PC-9 (cell line): ENCODE results near the gene SH3PXD2B. TPM values are rescaled to one million over a fixed set of nuclear protein-coding genes. Genes with fewer than 3 reads are reported as not detected.

ENCODE experiments used
- BruUV-seq: library from RNA; stranded (reverse); fragments of 400-500 nt; replicated peaks from 2 replicates; lab custom pipeline; 2021; lab: Mats Ljungman, UMichigan
- CTCF ChIA-PET: fragments of 300-600 bp; sonication (Branson Sonifier 250); formaldehyde crosslinking; loops from one replicate; lab custom pipeline; 2022; ENCODE audit warnings: antibody characterized with exemption; lab: Charles Lee
- POLR2A ChIA-PET: fragments of 300-600 bp; sonication (Branson Sonifier 250); formaldehyde crosslinking; loops from one replicate; lab custom pipeline; 2022; ENCODE audit warnings: antibody characterized with exemption; ENCODE audit not compliant: unreplicated experiment; lab: Charles Lee
- DNase-seq, 2 experiments: peaks; one replicate each; pipeline versions ENCODE4 v3.0.0 to v3.0.0-alpha.2; 2015 to 2022; ENCODE audit warnings: mixed read lengths in 1 of 2
- H2AFZ ChIP-seq: fragments of 200-600 bp; sonication (generic); 2 replicates; pipeline ENCODE4 v1.8.1; 2017; ENCODE audit warnings: antibody characterized with exemption
- H3F3A ChIP-seq: fragments of 200-600 bp; sonication (generic); 2 replicates; pipeline ENCODE4 v1.8.1; 2017; ENCODE audit warnings: antibody characterized with exemption, mild to moderate bottlenecking, low read depth; ENCODE audit not compliant: insufficient read depth
- H3K27ac ChIP-seq: fragments of 200-600 bp; sonication (generic); 2 replicates; pipeline ENCODE4 v1.6.1; 2016; ENCODE audit warnings: mixed run types
- H3K27me3 ChIP-seq: fragments of 200-600 bp; sonication (generic); 2 replicates; pipeline ENCODE4 v1.6.1; 2016; ENCODE audit warnings: low read depth, mixed run types; ENCODE audit not compliant: insufficient read depth
- H3K36me3 ChIP-seq: fragments of 200-600 bp; sonication (generic); 2 replicates; pipeline ENCODE4 v1.6.1; 2016; ENCODE audit warnings: low read depth, mixed run types
- H3K4me1 ChIP-seq: fragments of 200-600 bp; sonication (generic); replicated peaks from 2 replicates; pipeline ENCODE4 v1.6.1; 2016; ENCODE audit warnings: mixed run types; ENCODE audit not compliant: insufficient read depth
- H3K4me2 ChIP-seq: fragments of 200-600 bp; sonication (generic); 2 replicates; pipeline ENCODE4 v1.6.1; 2017; ENCODE audit warnings: mixed run types
- H3K4me3 ChIP-seq: fragments of 200-600 bp; sonication (generic); 2 replicates; pipeline ENCODE4 v1.6.1; 2016; ENCODE audit warnings: mixed run types
- H3K79me2 ChIP-seq: fragments of 200-600 bp; sonication (generic); 2 replicates; pipeline ENCODE4 v1.6.1; 2017; ENCODE audit warnings: low read depth, mixed run types
- H3K9me2 ChIP-seq: fragments of 200-600 bp; sonication (generic); 2 replicates; pipeline ENCODE4 v1.8.1; 2017; ENCODE audit warnings: mild to moderate bottlenecking; ENCODE audit not compliant: insufficient read depth
- H3K9me3 ChIP-seq: fragments of 200-600 bp; sonication (generic); 2 replicates; pipeline ENCODE4 v1.8.1; 2016; ENCODE audit warnings: low read depth; ENCODE audit not compliant: insufficient read depth
- H4K20me1 ChIP-seq: fragments of 200-600 bp; sonication (generic); 2 replicates; pipeline ENCODE4 v1.8.1; 2017; ENCODE audit not compliant: insufficient read depth
- EZH2 ChIP-seq: fragments of 200-600 bp; sonication (generic); IDR thresholded peaks from 2 replicates; pipeline ENCODE4 v1.8.0; 2017; ENCODE audit warnings: antibody characterized with exemption, low read depth
- intact Hi-C: fragments of 100-400 bp; cut with micrococcal nuclease; formaldehyde crosslinking; loops from one replicate; pipeline ENCODE4 v1.10.0; 2022; ENCODE audit not compliant: unreplicated experiment
- total RNA-seq: library from RNA; stranded (reverse); gene quantifications from 2 replicates; pipeline ENCODE4 v1.2.3, GENCODE V29; 2021
- TF ChIP-seq, protein P1 (sequence below): fragments of 200-600 bp; sonication (generic); conservative IDR thresholded peaks from 2 replicates; pipeline ENCODE4 v1.6.1; 2017; ENCODE audit warnings: mixed run types, antibody characterized with exemption, mild to moderate bottlenecking, moderate library complexity

The SH3PXD2B gene
- total RNA-seq, 1 experiment from 2014 or later = 29.3 TPM

GRCh38 chr5:172377856-172378255 lies 76.5 kb downstream of the SH3PXD2B start:
- no TSS peak for BruUV-seq
- TF ChIP-seq, protein P1, sequence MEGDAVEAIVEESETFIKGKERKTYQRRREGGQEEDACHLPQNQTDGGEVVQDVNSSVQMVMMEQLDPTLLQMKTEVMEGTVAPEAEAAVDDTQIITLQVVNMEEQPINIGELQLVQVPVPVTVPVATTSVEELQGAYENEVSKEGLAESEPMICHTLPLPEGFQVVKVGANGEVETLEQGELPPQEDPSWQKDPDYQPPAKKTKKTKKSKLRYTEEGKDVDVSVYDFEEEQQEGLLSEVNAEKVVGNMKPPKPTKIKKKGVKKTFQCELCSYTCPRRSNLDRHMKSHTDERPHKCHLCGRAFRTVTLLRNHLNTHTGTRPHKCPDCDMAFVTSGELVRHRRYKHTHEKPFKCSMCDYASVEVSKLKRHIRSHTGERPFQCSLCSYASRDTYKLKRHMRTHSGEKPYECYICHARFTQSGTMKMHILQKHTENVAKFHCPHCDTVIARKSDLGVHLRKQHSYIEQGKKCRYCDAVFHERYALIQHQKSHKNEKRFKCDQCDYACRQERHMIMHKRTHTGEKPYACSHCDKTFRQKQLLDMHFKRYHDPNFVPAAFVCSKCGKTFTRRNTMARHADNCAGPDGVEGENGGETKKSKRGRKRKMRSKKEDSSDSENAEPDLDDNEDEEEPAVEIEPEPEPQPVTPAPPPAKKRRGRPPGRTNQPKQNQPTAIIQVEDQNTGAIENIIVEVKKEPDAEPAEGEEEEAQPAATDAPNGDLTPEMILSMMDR = no peak
- TF ChIP-seq EZH2 = no peak
- DNase-seq = no peak
- peaks cover 7% of the 10 kb centered on the region; the same call in 1 of the 2 replicates for H3F3A ChIP-seq
- no peaks in the 10 kb centered on the region for H3K79me2 ChIP-seq
- H2AFZ ChIP-seq = no peak overlapping the region
- H3K27ac ChIP-seq = no peak overlapping the region
- H4K20me1 ChIP-seq = no peaks in the 10 kb centered on the region
- no peaks in the 10 kb centered on the region for H3K36me3 ChIP-seq
- H3K9me3 ChIP-seq = no peaks in the 10 kb centered on the region
- no peaks in the 10 kb centered on the region for H3K9me2 ChIP-seq
- H3K4me1 ChIP-seq = peaks cover 8% of the 10 kb centered on the region
- no peak overlapping the region for H3K4me2 ChIP-seq
- no peaks in the 10 kb centered on the region for H3K27me3 ChIP-seq
- POLR2A ChIA-PET = no interaction called here
- intact Hi-C loops = no loop called here
- H3K4me3 ChIP-seq = no peak overlapping the region
- CTCF ChIA-PET = interaction anchor here (0.6 kb wide), 1 partner anchor 11 kb away, joined by 4 read pairs; no protein-coding TSS in a partner anchor

DNA sequence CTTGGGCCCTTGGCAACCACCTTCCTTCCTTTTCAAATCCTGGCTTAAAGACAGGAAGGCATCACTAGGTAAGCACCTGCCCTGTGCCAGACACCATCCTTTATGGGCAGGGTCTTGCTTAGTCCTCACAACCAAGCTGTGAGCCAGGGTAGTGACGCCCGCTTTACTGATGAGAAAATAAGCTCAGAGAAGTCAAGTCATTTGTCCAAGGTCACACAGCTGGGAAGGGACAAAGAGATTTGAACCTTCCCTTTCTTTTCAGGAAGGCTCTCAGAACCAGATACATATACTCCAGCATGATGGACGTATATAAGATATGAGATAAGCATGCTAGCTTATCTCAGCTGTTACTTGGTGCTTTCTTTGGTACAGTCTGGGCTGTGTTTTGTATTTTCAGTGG lies 76.9 kb downstream of the SH3PXD2B start:
- H3F3A ChIP-seq = peaks cover 3% of the 10 kb centered on the region; the same call in 1 of the 2 replicates
- ChIA-PET CTCF (no interaction called here), POLR2A (no interaction called here)
- H3K9me2 ChIP-seq = no peaks in the 10 kb centered on the region
- H3K79me2 ChIP-seq = no peaks in the 10 kb centered on the region
- no peak overlapping the region for H3K4me3 ChIP-seq
- no peaks in the 10 kb centered on the region for H4K20me1 ChIP-seq
- no peaks in the 10 kb centered on the region for H3K36me3 ChIP-seq
- no peak for DNase-seq
- H2AFZ ChIP-seq = no peak overlapping the region
- intact Hi-C loops = no loop called here
- H3K27ac ChIP-seq = no peak overlapping the region
- no peaks in the 10 kb centered on the region for H3K27me3 ChIP-seq
- no TSS peak for BruUV-seq
- no peak for TF ChIP-seq EZH2
- TF ChIP-seq, protein P1 = no peak
- no peak overlapping the region for H3K4me2 ChIP-seq
- H3K4me1 ChIP-seq = peaks cover 4% of the 10 kb centered on the region
- H3K9me3 ChIP-seq = no peaks in the 10 kb centered on the region

DNA sequence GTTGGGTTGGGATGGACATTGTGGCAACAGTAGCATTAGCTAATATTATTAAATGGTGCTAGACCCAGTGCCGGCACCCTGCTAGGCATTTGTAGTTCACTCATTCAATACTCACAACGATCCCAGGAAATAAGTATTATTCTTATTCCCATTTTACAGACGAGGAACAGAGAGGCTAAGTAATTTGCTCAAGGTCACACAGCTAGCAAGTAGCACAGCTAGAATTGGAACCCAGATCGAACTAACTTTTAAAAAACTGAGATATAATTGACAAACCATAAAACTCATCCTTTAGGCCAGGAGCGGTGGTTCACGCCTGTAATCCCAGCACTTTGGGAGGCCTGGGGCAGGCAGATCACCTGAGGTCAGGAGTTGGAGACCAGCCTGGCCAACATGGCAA lies 79.5 kb downstream of the SH3PXD2B start:
- TF ChIP-seq EZH2 = no peak
- TF ChIP-seq, protein P1 = no peak
- H3K9me2 ChIP-seq = no peaks in the 10 kb centered on the region
- no peak overlapping the region for H3K4me3 ChIP-seq
- ChIA-PET POLR2A (no interaction called here), CTCF (no interaction called here)
- no peaks in the 10 kb centered on the region for H4K20me1 ChIP-seq
- no peak overlapping the region for H3K4me2 ChIP-seq
- H3K4me1 ChIP-seq = no peaks in the 10 kb centered on the region
- no peaks in the 10 kb centered on the region for H3F3A ChIP-seq
- no peak overlapping the region for H2AFZ ChIP-seq
- no peaks in the 10 kb centered on the region for H3K27me3 ChIP-seq
- H3K79me2 ChIP-seq = no peaks in the 10 kb centered on the region
- DNase-seq = no peak
- H3K9me3 ChIP-seq = peaks cover 12% of the 10 kb centered on the region; the same call in 1 of the 2 replicates
- no TSS peak for BruUV-seq
- intact Hi-C loops = no loop called here
- no peaks in the 10 kb centered on the region for H3K36me3 ChIP-seq
- H3K27ac ChIP-seq = no peak overlapping the region
